Fibroblast of lung (primary cell): ENCODE data around the gene NEAT1. TPM values are rescaled to one million over a fixed set of nuclear protein-coding genes. Genes with fewer than 3 reads are reported as not detected.

Source experiments
- DNase-seq, 2 donors: peaks; one replicate each; pipeline versions ENCODE4 v3.0.0 to v3.0.0-alpha.2; 2010; ENCODE audit warnings: low read depth in 2 of 2
- H2AFZ ChIP-seq: 2 replicates; pipeline ENCODE4 v1.5.1; 2012; ENCODE audit warnings: low read length, control low read depth, inconsistent platforms
- H3K27ac ChIP-seq: 2 replicates; pipeline ENCODE4 v1.5.1; 2011; ENCODE audit warnings: low read length, control low read depth; ENCODE audit not compliant: insufficient read depth
- H3K27me3 ChIP-seq: 2 replicates; pipeline ENCODE4 v1.5.1; 2011; ENCODE audit warnings: mild to moderate bottlenecking, low read length; ENCODE audit not compliant: control insufficient read depth, insufficient read depth
- H3K36me3 ChIP-seq: 2 replicates; pipeline ENCODE4 v1.5.1; 2011; ENCODE audit warnings: low read length; ENCODE audit not compliant: control insufficient read depth, insufficient read depth
- H3K4me1 ChIP-seq: 2 replicates; pipeline ENCODE4 v1.5.1; 2011; ENCODE audit warnings: low read length; ENCODE audit not compliant: control insufficient read depth, insufficient read depth; ENCODE audit errors: extremely low read depth
- H3K4me2 ChIP-seq: 2 replicates; pipeline ENCODE4 v1.5.1; 2011; ENCODE audit warnings: low read length, control low read depth; ENCODE audit not compliant: insufficient read depth; ENCODE audit errors: extremely low read depth
- H3K4me3 ChIP-seq, 4 experiments: fragments of 200-600 bp in 1 of 4; sonication (generic) in 1 of 4; replicated peaks in 1 of 4; 2 replicates each; pipeline ENCODE4 v1.5.1; 2011 to 2016; ENCODE audit warnings: low read length in 4 of 4, low read depth in 3 of 4, mild to moderate bottlenecking in 3 of 4, control low read depth in 2 of 4, inconsistent platforms in 1 of 4, mixed read lengths in 1 of 4; ENCODE audit not compliant: insufficient read depth in 1 of 4; ENCODE audit errors: control extremely low read depth in 1 of 4
- H3K79me2 ChIP-seq: 2 replicates; pipeline ENCODE4 v1.5.1; 2012; ENCODE audit warnings: mild to moderate bottlenecking, low read length, inconsistent platforms; ENCODE audit not compliant: control insufficient read depth, insufficient read depth
- H3K9ac ChIP-seq: 2 replicates; pipeline ENCODE4 v1.5.1; 2011; ENCODE audit warnings: mild to moderate bottlenecking, low read length, control low read depth; ENCODE audit not compliant: insufficient read depth
- H3K9me3 ChIP-seq: 2 replicates; pipeline ENCODE4 v1.5.1; 2012; ENCODE audit warnings: low read depth, low read length; ENCODE audit not compliant: control insufficient read depth, insufficient read depth
- H4K20me1 ChIP-seq: 2 replicates; pipeline ENCODE4 v1.5.1; 2011; ENCODE audit warnings: low read length; ENCODE audit not compliant: control insufficient read depth, insufficient read depth; ENCODE audit errors: extremely low read depth
- CTCF ChIP-seq, 2 donors: IDR thresholded peaks in 1 of 2; conservative IDR thresholded peaks in 1 of 2; 1 replicate in 1 of 2; 2 replicates in 1 of 2; pipeline ENCODE4 v1.5.1; 2011 to 2012; ENCODE audit warnings: low read length in 2 of 2, control low read depth in 1 of 2, inconsistent platforms in 1 of 2, low read depth in 1 of 2, mild to moderate bottlenecking in 1 of 2
- EZH2 ChIP-seq: IDR thresholded peaks from 2 replicates; pipeline ENCODE4 v1.5.1; 2012; ENCODE audit warnings: low read length, control low read depth, mild to moderate bottlenecking; ENCODE audit errors: missing control alignments
- polyA plus RNA-seq, 2 donors: library from polyadenylated mRNA; depleted of rRNA in 1 of 2; stranded (reverse) in 1 of 2; unstranded in 1 of 2; fragments of >200 nt; gene quantifications; 2 replicates each; pipeline ENCODE4 v1.2.1, GENCODE V29; 2011 to 2012; ENCODE audit warnings: missing spikeins in 1 of 2
- total RNA-seq: library from RNA; depleted of rRNA; stranded (reverse); fragments of >200 nt; gene quantifications from 2 replicates; pipeline ENCODE4 v1.2.1, GENCODE V29; 2014

Gene NEAT1
- total and polyA plus RNA-seq, 2 donors (not counting 1 experiment from before 2014, with no cell fraction given) = 40.9 to 299 TPM

DNA sequence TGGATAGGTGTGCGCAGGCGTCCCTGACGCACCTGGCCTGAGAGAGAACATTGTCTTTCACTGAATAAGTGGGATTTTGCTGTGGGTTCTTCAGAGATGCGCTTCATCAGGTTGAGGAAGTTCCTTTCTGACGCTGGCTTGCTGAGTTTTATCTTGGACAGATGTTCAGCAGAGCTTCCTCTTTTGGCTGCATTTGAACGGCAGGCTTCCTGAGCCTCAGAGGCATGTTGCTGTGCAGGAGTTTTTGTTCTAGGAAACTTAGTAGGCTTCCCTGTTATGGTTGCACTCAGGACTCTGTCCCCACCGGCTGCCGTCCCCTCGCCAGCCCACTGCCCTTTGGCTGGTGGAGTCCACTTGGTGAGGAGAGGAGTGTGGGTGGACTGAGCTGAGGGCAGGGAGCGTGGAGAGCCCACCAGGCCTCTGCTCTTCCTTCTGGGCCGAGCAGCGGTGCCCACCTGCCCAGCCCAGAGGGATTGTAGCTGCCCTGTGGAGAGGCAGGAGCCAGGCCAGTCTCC, 18.9 kb upstream of the NEAT1 start:
- TF ChIP-seq CTCF (conservative IDR thresholded peaks at IDR 0.05 in 1 of 2, IDR thresholded peaks at IDR 0.05 in 1 of 2; ENCODE audit: low read depth in 1 of 2, low read length in 2 of 2) (no peak), EZH2 (no peak)
- no peak for DNase-seq

GRCh38 chr11:65404210-65404609, 18.4 kb upstream of the NEAT1 start:
- no peaks in the 10 kb centered on the region for H3K4me1 ChIP-seq
- no peak for TF ChIP-seq CTCF (conservative IDR thresholded peaks at IDR 0.05 in 1 of 2, IDR thresholded peaks at IDR 0.05 in 1 of 2; ENCODE audit: low read depth in 1 of 2, low read length in 2 of 2)
- no peak for TF ChIP-seq EZH2
- H3K27me3 ChIP-seq = no peaks in the 10 kb centered on the region
- no peak overlapping the region for H2AFZ ChIP-seq
- H3K36me3 ChIP-seq = peaks cover 23% of the 10 kb centered on the region
- H3K79me2 ChIP-seq = no peaks in the 10 kb centered on the region
- H4K20me1 ChIP-seq = no peaks in the 10 kb centered on the region
- H3K4me2 ChIP-seq = no peak overlapping the region
- no peaks in the 10 kb centered on the region for H3K9me3 ChIP-seq
- no peak overlapping the region for H3K27ac ChIP-seq
- DNase-seq = no peak
- no peak overlapping the region for H3K9ac ChIP-seq
- H3K4me3 ChIP-seq = no peak overlapping the region

More for the DNA sequence above, 18.9 kb upstream of the NEAT1 start:
- Histone ChIP-seq H3K27ac (no peak overlapping the region), H3K36me3 (peaks cover 23% of the 10 kb centered on the region), H3K9ac (no peak overlapping the region), H3K4me3 (no peak overlapping the region), H2AFZ (no peak overlapping the region), H3K9me3 (no peaks in the 10 kb centered on the region), H3K27me3 (no peaks in the 10 kb centered on the region), H4K20me1 (no peaks in the 10 kb centered on the region), H3K4me2 (no peak overlapping the region), H3K79me2 (no peaks in the 10 kb centered on the region), H3K4me1 (no peaks in the 10 kb centered on the region)

DNA sequence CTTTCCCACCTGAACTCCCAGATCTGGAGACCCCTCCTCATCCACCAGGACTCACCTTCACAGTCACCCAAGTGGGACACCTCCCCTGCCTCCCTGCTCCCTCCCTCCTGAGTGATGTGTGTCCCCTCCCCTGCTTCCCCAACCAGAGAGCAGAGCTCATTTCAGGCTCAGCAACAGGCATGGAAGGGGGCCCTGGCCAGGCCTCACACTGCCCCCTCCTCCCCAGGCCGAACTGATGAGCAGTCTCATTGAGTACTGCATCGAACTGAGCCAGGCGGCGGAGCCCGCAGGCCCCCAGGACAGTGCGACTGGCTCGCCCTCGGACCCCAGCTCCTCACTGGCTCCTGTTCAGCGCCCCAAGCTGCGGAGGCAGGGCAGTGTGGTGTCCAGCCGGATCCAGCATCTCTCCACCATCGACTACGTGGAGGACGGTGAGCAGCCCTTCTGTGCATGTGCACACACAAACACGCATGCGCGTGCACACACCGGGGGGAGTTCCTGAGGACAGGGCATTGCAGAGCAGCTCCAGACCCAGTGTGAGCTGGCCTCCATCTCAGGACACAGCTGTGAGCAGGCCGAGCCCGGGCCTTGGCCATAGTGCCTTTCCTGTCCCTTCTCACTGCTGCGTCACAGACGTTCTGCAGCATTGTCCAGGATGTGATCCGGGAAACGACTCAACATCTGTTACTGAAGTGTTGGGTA, 17.8 kb upstream of the NEAT1 start:
- Histone ChIP-seq H3K9ac (no peak overlapping the region), H3K27ac (no peak overlapping the region), H3K4me2 (no peak overlapping the region), H3K79me2 (no peaks in the 10 kb centered on the region), H3K4me1 (no peaks in the 10 kb centered on the region), H3K4me3 (no peak overlapping the region), H4K20me1 (no peaks in the 10 kb centered on the region), H3K36me3 (peaks cover 20% of the 10 kb centered on the region), H3K27me3 (no peaks in the 10 kb centered on the region), H3K9me3 (no peaks in the 10 kb centered on the region), H2AFZ (no peak overlapping the region)
- no peak for TF ChIP-seq CTCF (conservative IDR thresholded peaks at IDR 0.05 in 1 of 2, IDR thresholded peaks at IDR 0.05 in 1 of 2; ENCODE audit: low read depth in 1 of 2, low read length in 2 of 2)
- TF ChIP-seq EZH2 = no peak
- no peak for DNase-seq
